Activated naive CD8-positive, alpha-beta T cell (primary cell): ENCODE measurements around the gene IL24.
A peak's percentile ranks its signal among the peaks of the same experiment; 100 is the strongest.
"Not testable (repeated sequence)": the region's sequence is repeated elsewhere in the genome, so short reads cannot be mapped to it uniquely, and the experiment has no call there.

Source experiments
- H3K27ac Mint-ChIP-seq: one replicate; pipeline ENCODE4 v1.8.0; 2021; ENCODE audit warnings: mixed read lengths
- H3K27me3 Mint-ChIP-seq: one replicate; pipeline ENCODE4 v1.8.0; 2021; ENCODE audit warnings: mixed read lengths
- H3K36me3 Mint-ChIP-seq: one replicate; pipeline ENCODE4 v1.8.0; 2021; ENCODE audit warnings: mixed read lengths
- H3K4me1 Mint-ChIP-seq: one replicate; pipeline ENCODE4 v1.8.0; 2021; ENCODE audit warnings: low read depth, mixed read lengths
- H3K4me3 Mint-ChIP-seq: one replicate; pipeline ENCODE4 v1.8.0; 2021; ENCODE audit warnings: mild to moderate bottlenecking, mixed read lengths
- H3K9me3 Mint-ChIP-seq: one replicate; pipeline ENCODE4 v1.8.0; 2021; ENCODE audit warnings: low read depth, mixed read lengths

The IL24 gene, protein sequence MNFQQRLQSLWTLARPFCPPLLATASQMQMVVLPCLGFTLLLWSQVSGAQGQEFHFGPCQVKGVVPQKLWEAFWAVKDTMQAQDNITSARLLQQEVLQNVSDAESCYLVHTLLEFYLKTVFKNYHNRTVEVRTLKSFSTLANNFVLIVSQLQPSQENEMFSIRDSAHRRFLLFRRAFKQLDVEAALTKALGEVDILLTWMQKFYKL

DNA sequence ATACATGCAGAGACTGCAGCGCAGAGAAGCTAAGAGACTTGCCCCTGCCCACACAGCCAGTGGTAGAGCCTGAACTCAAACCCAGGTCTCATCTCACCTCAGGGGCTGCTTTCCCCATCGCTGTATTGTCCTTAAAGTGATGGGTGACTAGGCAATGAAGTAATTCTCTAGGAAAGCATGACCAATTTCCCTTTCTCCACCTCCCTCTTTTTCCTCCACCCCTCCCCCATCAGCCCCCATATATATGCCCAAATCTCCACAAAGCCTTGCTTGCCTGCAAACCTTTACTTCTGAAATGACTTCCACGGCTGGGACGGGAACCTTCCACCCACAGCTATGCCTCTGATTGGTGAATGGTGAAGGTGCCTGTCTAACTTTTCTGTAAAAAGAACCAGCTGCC is at the start of gene IL24:
Gene IL24, plus strand, starts transcription at position 269 of the 400 bp plus-strand sequence. CDS start 390 bp downstream, outside the sequence.
- Mint-ChIP-seq H3K4me1 (peaks cover 69% of the 10 kb centered on the region), H3K4me3 (peak within 1 kb of the TSS; percentile 51)

DNA sequence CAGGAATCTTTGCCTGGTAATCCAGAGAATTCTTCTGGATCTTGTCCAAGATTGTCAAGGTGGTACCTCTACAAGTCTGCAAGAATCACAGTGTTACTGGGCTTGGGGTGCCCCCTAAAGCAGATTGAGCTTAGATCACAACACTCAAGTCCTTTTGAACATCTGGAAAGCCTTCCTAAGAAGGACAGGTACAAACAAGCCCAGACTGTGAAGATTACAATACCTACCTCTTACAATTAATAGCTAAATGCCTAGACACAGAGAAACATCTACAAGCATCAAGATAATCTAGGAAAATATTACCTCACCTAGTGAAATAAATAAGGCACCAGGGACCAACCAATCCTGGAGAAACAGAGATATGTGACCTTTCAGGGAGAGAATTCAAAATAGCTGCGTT is 49.3 kb upstream of the IL24 start:
- Mint-ChIP-seq H3K36me3 (no peaks in the 10 kb centered on the region), H3K4me3 (no peak overlapping the region), H3K27me3 (no peaks in the 10 kb centered on the region), H3K9me3 (no peaks in the 10 kb centered on the region), H3K4me1 (no peaks in the 10 kb centered on the region), H3K27ac (no peak overlapping the region)

More for the DNA sequence above, at the start of gene IL24:
- Mint-ChIP-seq H3K27ac (peak within 1 kb of the TSS; percentile 89), H3K27me3 (no peaks in the 10 kb centered on the region), H3K36me3 (peaks cover 4% of the 10 kb centered on the region), H3K9me3 (no peaks in the 10 kb centered on the region)

DNA sequence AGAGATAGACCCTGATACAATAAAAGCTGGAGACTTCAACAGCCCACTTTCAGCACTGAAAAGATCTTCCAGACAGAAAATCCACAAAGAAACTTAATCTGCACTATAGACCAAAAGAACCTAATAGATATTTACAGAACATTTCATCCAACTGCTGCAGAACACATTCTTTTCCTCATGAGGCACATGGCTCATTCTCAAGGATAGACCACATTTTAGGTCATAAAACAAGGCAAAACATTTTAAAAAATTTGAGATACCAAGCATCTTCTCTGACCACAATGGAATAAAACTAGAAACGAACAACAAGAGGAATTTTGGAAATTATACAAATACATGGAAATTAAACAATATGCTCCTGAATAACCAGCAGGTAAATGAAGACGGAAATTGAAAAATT is 46.8 kb upstream of the IL24 start:
- no peak overlapping the region for H3K27ac Mint-ChIP-seq
- no peaks in the 10 kb centered on the region for H3K4me1 Mint-ChIP-seq
- H3K27me3 Mint-ChIP-seq = no peaks in the 10 kb centered on the region

DNA sequence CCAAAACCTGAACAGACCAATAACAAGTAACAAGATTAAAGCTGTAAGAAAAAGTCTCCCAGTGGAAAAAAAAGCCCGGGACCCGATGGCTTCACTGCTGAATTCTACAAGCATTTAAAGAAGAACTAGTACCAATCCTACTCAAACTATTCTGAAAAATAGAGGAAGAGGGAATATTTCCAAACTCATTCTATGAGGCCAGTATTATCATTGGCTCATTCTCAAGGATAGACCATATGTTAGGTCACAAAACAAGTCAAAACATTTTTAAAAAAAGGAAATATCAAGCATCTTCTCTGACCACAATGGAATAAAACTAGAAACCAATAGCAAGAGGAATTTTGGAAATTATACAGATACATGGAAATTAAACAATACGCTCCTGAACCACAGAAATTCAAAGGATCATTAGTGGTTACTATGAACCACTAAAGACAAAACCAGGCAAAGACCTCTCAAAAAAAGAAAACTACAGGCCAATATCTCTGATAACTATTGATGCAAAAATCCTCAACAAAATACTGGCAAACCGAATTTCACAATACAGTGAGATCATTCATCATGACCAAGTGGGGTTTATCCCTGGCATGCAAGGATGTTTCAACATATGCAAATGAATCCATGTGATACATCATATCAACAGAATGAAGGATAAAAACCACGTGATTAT is 45.8 kb upstream of the IL24 start:
- no peaks in the 10 kb centered on the region for H3K27me3 Mint-ChIP-seq

More for the DNA sequence above, 46.8 kb upstream of the IL24 start:
- no peaks in the 10 kb centered on the region for H3K36me3 Mint-ChIP-seq
- H3K9me3 Mint-ChIP-seq = no peaks in the 10 kb centered on the region
- no peak overlapping the region for H3K4me3 Mint-ChIP-seq

DNA sequence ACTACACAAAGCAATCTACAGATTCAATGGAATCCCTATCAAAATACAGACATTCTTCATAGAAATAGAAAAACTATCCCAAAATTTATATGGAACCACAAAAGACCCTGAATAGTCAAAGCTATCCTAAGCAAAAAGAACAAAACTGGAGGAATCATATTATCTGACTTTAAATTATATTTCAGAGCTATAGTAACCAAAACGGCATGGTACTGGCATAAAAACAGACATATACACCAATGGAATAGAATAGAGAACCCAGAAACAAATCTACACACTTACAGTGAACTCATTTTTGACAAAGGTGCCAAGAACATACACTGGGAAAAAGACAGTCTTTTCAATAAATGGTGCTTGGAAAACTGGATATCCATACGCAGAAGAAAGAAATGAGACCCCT is 44.6 kb upstream of the IL24 start:
- not testable (repeated sequence) for H3K4me3 Mint-ChIP-seq, H3K27ac Mint-ChIP-seq, H3K4me1 Mint-ChIP-seq, H3K27me3 Mint-ChIP-seq, H3K36me3 Mint-ChIP-seq, H3K9me3 Mint-ChIP-seq

More for the DNA sequence above, 45.8 kb upstream of the IL24 start:
- no peak overlapping the region for H3K4me3 Mint-ChIP-seq
- no peaks in the 10 kb centered on the region for H3K9me3 Mint-ChIP-seq
- no peaks in the 10 kb centered on the region for H3K4me1 Mint-ChIP-seq
- no peaks in the 10 kb centered on the region for H3K36me3 Mint-ChIP-seq
- no peak overlapping the region for H3K27ac Mint-ChIP-seq

DNA sequence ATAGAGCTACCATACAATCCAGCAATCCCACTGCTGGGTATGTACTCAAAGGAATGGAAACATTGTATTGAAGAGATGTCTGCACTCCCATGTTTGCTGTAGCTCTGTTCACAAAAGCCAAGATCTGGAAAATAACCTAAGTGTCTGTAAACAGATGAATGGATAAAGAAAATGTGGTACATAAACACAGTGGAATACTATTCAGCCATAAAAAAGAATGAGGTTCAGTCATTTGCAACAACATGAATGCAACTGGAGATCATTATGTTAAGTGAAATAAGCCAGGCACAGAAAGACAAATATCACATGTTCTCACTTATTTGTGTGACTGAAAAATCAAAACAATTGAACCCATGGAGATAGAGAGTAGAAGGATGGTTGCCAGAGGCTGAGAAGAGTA is 43.5 kb upstream of the IL24 start:
- not testable (repeated sequence) for H3K36me3 Mint-ChIP-seq, H3K4me3 Mint-ChIP-seq, H3K27me3 Mint-ChIP-seq, H3K4me1 Mint-ChIP-seq, H3K27ac Mint-ChIP-seq, H3K9me3 Mint-ChIP-seq

DNA sequence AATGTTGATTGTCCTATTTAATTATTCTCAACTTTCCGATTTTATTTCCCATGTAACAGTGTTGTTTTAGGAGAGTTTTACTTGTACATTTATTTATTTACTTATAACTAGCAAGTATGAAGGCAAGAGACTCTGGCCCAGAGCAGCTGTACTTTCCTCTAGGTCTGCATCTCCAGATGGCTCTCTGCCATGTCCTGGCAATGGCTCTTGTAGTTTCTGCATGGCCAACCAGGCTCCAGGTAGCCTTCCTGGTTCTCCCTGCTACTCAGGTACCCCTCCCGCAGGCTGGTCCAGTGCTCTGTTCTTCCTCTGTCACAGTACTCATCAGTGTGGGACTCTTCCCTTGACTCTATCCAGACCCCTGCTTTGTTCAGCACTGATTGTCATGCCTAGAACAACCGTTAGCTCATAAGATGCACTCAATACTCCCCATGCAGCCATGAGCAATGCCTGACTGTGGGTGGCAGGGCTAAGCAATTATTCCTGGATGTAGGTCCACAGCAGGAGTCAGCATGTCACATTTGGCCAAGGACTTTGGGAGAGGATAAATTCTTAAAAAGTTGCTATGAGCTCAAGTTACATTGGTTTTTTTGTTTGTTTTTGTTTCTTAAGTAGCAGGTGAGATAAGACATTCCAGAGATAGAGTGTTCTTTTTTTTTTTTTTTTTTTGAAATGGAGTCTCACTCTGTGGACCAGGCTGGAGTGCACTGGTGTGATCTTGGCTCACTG is 42.7 kb upstream of the IL24 start:
- peaks cover 11% of the 10 kb centered on the region for H3K4me1 Mint-ChIP-seq
- no peak overlapping the region for H3K27ac Mint-ChIP-seq
- H3K9me3 Mint-ChIP-seq = no peaks in the 10 kb centered on the region
- no peaks in the 10 kb centered on the region for H3K36me3 Mint-ChIP-seq
- no peak overlapping the region for H3K4me3 Mint-ChIP-seq
- no peaks in the 10 kb centered on the region for H3K27me3 Mint-ChIP-seq

DNA sequence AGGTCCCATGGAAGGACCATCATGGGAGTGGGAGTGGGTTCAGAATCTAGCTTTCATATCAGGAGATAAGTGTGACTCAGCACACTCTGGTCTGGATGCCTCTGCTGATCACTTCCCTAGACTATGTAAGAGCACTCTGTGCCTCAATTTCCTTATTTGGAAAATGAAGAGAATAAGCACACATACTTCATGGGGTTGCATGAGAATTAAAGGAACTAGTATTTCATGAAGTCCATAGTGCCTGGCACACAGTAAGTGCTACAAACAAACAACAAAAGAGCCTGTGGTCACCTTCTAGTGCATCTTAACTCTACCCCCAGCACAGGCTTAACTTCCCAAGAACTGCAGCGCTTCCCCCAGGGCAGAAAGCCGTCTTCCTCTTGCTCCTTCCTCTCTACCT is 41.4 kb upstream of the IL24 start:
- H3K9me3 Mint-ChIP-seq = no peaks in the 10 kb centered on the region
- no peaks in the 10 kb centered on the region for H3K36me3 Mint-ChIP-seq
- H3K4me1 Mint-ChIP-seq = peaks cover 13% of the 10 kb centered on the region
- no peak overlapping the region for H3K27ac Mint-ChIP-seq
- H3K4me3 Mint-ChIP-seq = no peak overlapping the region
- H3K27me3 Mint-ChIP-seq = no peaks in the 10 kb centered on the region

DNA sequence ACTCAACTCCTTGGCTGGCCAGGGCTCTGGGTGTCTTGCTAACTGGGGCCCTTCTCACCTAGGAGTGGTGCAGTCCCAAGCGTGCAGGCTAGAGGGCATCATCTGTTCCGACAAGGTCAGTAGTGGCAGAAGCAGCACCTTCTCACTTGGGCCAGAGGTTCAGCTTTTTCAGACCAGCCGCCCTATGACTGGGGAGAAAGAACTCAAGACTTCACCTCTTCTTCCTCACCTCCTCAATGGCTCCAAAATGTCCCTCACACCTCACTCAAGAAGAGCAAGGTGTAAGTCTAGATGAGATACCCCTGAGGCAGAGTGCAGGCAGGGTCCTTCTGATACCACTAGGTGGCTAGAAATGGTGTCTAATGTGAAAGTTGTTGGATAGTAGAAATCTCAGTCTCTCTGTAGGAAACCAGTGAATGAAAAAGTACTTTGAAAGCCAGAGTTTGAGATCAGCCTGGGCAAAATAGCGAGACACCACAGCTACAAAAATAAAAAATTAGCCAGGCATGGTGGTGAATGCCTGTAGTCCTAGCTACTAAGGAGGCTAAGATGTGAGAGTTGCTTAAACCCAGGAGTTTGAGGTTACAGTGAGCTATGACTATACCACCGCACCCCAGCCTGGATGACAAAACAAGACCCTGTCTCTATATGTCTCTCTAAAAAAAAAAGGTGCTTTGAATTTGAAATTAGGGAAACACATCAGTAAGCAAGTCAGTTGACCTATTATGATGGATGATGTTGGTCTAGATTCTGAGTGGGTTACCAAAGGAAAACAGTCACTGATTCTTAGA is 40.4 kb upstream of the IL24 start:
- Mint-ChIP-seq H3K9me3 (no peaks in the 10 kb centered on the region), H3K27me3 (peaks cover 3% of the 10 kb centered on the region), H3K36me3 (no peaks in the 10 kb centered on the region), H3K4me3 (no peak overlapping the region), H3K4me1 (peaks cover 13% of the 10 kb centered on the region), H3K27ac (no peak overlapping the region)

DNA sequence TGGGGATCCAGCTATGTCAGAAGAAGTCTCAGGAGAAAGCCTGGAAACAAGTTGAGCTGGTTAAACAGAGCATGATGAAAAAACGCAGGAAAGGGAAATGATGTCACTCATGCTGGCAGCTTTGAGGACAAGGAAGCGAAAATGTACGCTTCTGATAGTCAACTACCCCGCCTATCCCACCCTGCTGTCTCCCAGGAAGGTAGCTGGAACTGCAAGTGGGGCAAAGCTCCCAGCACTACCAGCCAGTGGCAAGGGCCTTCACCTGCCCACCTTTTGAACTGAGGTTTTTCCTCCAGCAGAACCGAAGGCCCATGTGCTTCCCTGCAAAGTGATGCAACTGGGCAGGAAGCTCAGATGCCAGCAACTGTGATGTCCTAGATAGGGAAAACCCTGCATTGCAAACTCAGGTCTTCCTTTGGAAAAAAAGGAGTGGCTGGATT is 38.1 kb upstream of the IL24 start:
- Mint-ChIP-seq H3K9me3 (no peaks in the 10 kb centered on the region), H3K27me3 (peaks cover 3% of the 10 kb centered on the region), H3K36me3 (no peaks in the 10 kb centered on the region), H3K27ac (peak overlapping the region; percentile 46), H3K4me3 (no peak overlapping the region), H3K4me1 (peaks cover 13% of the 10 kb centered on the region)

DNA sequence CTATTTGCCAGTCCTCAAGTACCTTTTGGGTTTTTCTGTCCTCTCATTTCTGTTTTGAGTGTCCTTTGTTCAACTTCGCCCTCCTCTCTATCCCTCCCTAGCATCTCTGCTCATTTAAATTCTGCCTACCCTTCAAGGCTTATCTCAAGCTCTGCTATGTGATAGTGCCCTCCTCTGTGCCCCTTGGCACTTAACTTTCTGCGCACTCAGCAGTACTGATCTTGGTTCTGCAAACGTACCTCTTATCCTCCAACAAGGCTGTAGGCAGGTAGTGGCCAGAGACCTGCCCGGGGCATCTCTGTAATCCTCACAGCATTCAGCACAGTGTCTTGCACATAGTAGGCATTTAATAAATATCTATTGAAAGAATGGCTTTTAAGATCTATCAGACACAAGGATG is 37.1 kb upstream of the IL24 start:
- H3K36me3 Mint-ChIP-seq = no peaks in the 10 kb centered on the region
- H3K9me3 Mint-ChIP-seq = no peaks in the 10 kb centered on the region
- peaks cover 17% of the 10 kb centered on the region for H3K4me1 Mint-ChIP-seq
- H3K4me3 Mint-ChIP-seq = no peak overlapping the region
- H3K27ac Mint-ChIP-seq = no peak overlapping the region
- H3K27me3 Mint-ChIP-seq = peaks cover 3% of the 10 kb centered on the region

DNA sequence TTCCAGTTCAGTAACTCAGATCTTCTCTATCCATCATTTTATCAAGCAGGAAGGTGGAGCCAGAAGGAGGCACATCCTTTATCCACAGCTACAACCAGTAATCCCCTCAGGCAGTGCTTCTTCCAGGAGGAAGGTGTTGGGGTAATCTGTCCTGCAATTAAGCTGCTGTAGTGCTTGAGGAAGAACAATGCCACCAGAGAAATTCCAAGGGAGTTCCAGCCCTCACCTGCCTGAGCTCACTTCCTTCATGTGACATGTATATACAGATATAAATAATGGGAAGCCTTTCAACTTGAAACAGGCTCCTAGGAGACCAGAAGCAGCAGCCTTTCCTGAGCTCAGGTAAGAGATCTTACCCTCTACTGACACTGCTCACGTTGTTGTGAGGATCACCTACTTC is 34.0 kb upstream of the IL24 start:
- H3K27ac Mint-ChIP-seq = no peak overlapping the region
- peaks cover 20% of the 10 kb centered on the region for H3K4me1 Mint-ChIP-seq
- H3K4me3 Mint-ChIP-seq = no peak overlapping the region
- H3K27me3 Mint-ChIP-seq = peaks cover 3% of the 10 kb centered on the region
- H3K9me3 Mint-ChIP-seq = no peaks in the 10 kb centered on the region
- H3K36me3 Mint-ChIP-seq = no peaks in the 10 kb centered on the region

DNA sequence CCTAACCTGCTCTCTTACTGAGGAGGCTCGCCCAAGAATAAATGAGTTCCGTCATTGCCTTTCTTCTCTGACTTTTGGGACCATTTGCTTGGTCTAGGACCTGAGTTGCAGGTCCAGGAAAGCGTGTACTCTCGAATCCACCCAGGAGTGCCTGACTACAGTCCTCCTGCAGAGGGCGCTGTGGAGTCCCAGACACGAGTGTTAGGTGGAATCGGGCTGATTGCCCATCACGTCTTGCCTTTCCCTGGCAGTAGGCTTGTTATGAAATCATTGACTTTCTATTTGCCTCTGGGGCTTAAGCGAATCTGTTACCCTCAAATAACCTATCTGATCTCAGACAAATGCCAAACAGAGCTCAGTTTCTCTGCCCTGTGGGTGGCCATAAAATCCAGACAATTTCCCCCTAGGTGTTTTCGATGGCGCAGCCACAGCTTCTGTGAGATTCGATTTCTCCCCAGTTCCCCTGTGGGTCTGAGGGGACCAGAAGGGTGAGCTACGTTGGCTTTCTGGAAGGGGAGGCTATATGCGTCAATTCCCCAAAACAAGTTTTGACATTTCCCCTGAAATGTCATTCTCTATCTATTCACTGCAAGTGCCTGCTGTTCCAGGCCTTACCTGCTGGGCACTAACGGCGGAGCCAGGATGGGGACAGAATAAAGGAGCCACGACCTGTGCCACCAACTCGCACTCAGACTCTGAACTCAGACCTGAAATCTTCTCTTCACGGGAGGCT is 32.1 kb upstream of the IL24 start, which contains the start of gene IL20:
Gene IL20, plus strand, starts transcription at position 685 of the 733 bp plus-strand sequence. CDS start 230 bp downstream, outside the sequence.
- H3K9me3 Mint-ChIP-seq = no peaks in the 10 kb centered on the region
- peaks cover 3% of the 10 kb centered on the region for H3K27me3 Mint-ChIP-seq
- no peak within 1 kb of the TSS for H3K4me3 Mint-ChIP-seq
- peaks cover 2% of the 10 kb centered on the region for H3K36me3 Mint-ChIP-seq
- peak within 1 kb of the TSS; percentile 17 for H3K27ac Mint-ChIP-seq
- H3K4me1 Mint-ChIP-seq = peaks cover 14% of the 10 kb centered on the region

DNA sequence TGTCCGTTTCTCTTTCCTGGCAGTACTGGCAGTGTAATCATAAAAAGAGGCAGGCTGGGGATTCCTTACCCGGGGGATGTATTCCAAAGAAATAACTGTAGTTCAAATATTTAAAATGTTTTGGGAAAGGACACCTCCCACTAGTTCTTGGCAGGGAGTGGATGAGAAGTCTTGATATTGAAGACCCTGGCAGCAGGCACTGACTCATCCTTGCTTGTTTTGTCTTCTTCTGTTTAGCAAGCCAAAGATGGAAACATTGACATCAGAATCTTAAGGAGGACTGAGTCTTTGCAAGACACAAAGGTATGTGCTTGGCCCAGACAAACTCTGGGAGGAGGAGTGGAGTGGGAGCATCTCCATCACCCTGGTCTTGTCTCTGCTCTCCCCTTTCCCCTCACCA is 31.2 kb upstream of the IL24 start:
- Mint-ChIP-seq H3K9me3 (no peaks in the 10 kb centered on the region), H3K27me3 (peaks cover 3% of the 10 kb centered on the region), H3K36me3 (peaks cover 6% of the 10 kb centered on the region), H3K4me1 (peaks cover 16% of the 10 kb centered on the region), H3K4me3 (no peak overlapping the region), H3K27ac (no peak overlapping the region)
